PFSK-1 (cell line): ENCODE results near the gene BTK.

Source experiments
- POLR2AphosphoS5 ChIP-seq: IDR thresholded peaks from 2 replicates; pipeline ENCODE4 v1.6.1; 2012; ENCODE audit warnings: low read depth, mild to moderate bottlenecking, control low read depth, low read length, moderate library complexity
- REST ChIP-seq, 2 experiments: IDR thresholded peaks; 2 replicates each; pipeline versions ENCODE4 v1.6.1 to v1.8.0; 2011 to 2012; ENCODE audit warnings: low read depth in 2 of 2, low read length in 2 of 2, control low read depth in 1 of 2, inconsistent platforms in 1 of 2, mild to moderate bottlenecking in 1 of 2, moderate library complexity in 1 of 2; ENCODE audit not compliant: insufficient read depth in 1 of 2

- TF ChIP-seq REST (IDR thresholded peaks at IDR 0.05; ENCODE audit: insufficient read depth in 1 of 2, low read depth in 2 of 2, low read length in 2 of 2) (no peak), POLR2AphosphoS5 (no peak)
Measured at GRCh38 chrX:101416691-101417090, 30.7 kb upstream of the BTK start.
